Ovary (tissue), 9 donors: ENCODE data around the gene INHA. TPM values are rescaled to one million over a fixed set of nuclear protein-coding genes. Genes with fewer than 3 reads are reported as not detected.

Source experiments
- DNase-seq, 5 donors: peaks; one replicate each; pipeline ENCODE4 v3.0.0-alpha.2; 2019 to 2020
- H3K27ac ChIP-seq, 2 donors: fragments of 200-600 bp; one replicate each; pipeline versions ENCODE4 v1.5.1 to v1.8.0; 2019 to 2022
- H3K27me3 ChIP-seq: fragments of 200-600 bp; one replicate; pipeline ENCODE4 v1.8.0; 2022
- H3K36me3 ChIP-seq: fragments of 200-600 bp; sonication (generic); one replicate; pipeline ENCODE4 v1.5.1; 2019
- H3K4me1 ChIP-seq: one replicate; pipeline ENCODE4 v1.8.1; 2013; ENCODE audit warnings: mild to moderate bottlenecking, moderate library complexity; ENCODE audit not compliant: insufficient read depth
- H3K4me3 ChIP-seq: fragments of 200-600 bp; sonication (generic); one replicate; pipeline ENCODE4 v1.5.1; 2017
- H3K9me3 ChIP-seq, 2 donors: fragments of 200-600 bp in 1 of 2; sonication (generic) in 1 of 2; one replicate each; pipeline versions ENCODE4 v1.5.1 to v1.8.1; 2013 to 2019; ENCODE audit warnings: mild to moderate bottlenecking in 1 of 2, moderate library complexity in 1 of 2
- CTCF ChIP-seq, 3 donors: fragments of 450-650 bp in 2 of 3; fragments of 200-600 bp in 1 of 3; IDR thresholded peaks; one replicate each; pipeline versions ENCODE4 v1.5.1 to v1.8.0; 2016 to 2022; ENCODE audit warnings: antibody characterized with exemption in 3 of 3, mild to moderate bottlenecking in 1 of 3
- EP300 ChIP-seq: sonication (generic); formaldehyde crosslinking; IDR thresholded peaks from one replicate; pipeline ENCODE4 v1.6.1; 2017; ENCODE audit warnings: antibody characterized with exemption
- POLR2A ChIP-seq: fragments of 450-650 bp; IDR thresholded peaks from one replicate; pipeline ENCODE4 v1.6.1; 2017; ENCODE audit warnings: antibody characterized with exemption, mild to moderate bottlenecking, moderate library complexity
- WGBS, 3 donors: extraction: QIAGEN DNeasy Blood & Tissue Kit in 1 of 3; methylation state at CpG; one replicate each; pipeline versions ENCODE4 v1.1.5 to v1.1.7; 2013 to 2017; 5-methylcytosine and 5-hydroxymethylcytosine counted together
- intact Hi-C, 4 donors: fragments of 100-400 bp; cut with DNase I; formaldehyde crosslinking; loops; one replicate each; pipeline versions ENCODE4 v1.11.0 to v1.15.1; 2022 to 2023
- polyA plus RNA-seq, 2 donors: library from polyadenylated mRNA; stranded (reverse); fragments of 200-250 nt in 1 of 2; fragments of 350-450 nt in 1 of 2; fragmentation: Illumina TruSeq in 1 of 2; extraction: RNeasy Lipid Tissue Mini Kit (QIAGEN cat#74804) in 1 of 2; gene quantifications; one replicate each; pipeline ENCODE4 v1.2.3, GENCODE V29; 2013 to 2014
- total RNA-seq, 7 donors: library from RNA; depleted of rRNA in 2 of 7; stranded (reverse); fragments of >200 nt in 2 of 7; fragmentation: NEBNext Ultra II Directional in 3 of 7; extraction: Animal tissue kit (Norgen Biotek cat#: 25700) in 3 of 7; gene quantifications; one replicate each; pipeline versions ENCODE4 v1.1.0 to v1.2.4, GENCODE V29; 2016 to 2023
- donor health status: DM: no; HTN: no; CAD: no; lungs with moderate emphysema.
- donor health status: DM: no; HTN: no; CAD: no.
- donor health status: Bipolar disorder and iron deficiency.
- donor health status: DM: yes; HTN: yes; CAD: no.
- donor health status: DM: no; HTN: no; CAD: no.
- donor health status: DM: yes; HTN: yes; CAD: no.

Gene INHA
- total and polyA plus RNA-seq, 9 donors, result 38.4 to 165 (median 79.4) TPM

GRCh38 chr2:219611306-219611705, 39.2 kb downstream of the INHA start:
- 89 to 91% (median 89%) methylated on average over 9 of the region's 9 CpGs for WGBS, 3 donors
- Histone ChIP-seq H3K4me3 (no peak overlapping the region), H3K27ac (peak overlapping the region; percentile 50 to 95), H3K36me3 (no peaks in the 10 kb centered on the region), H3K27me3 (no peaks in the 10 kb centered on the region), H3K9me3 (no peaks in the 10 kb centered on the region), H3K4me1 (peaks cover 44% of the 10 kb centered on the region)
- intact Hi-C loops, result no loop called here
- DNase-seq, result peak in 1 of 5 donors; percentile 44
- TF ChIP-seq CTCF (IDR thresholded peaks at IDR 0.05) (no peak), EP300 (no peak), POLR2A (no peak)

GRCh38 chr2:219611866-219612576, 39.9 kb downstream of the INHA start:
- Histone ChIP-seq H3K27ac (no peak overlapping the region), H3K9me3 (no peaks in the 10 kb centered on the region), H3K4me3 (no peak overlapping the region), H3K36me3 (no peaks in the 10 kb centered on the region), H3K27me3 (no peaks in the 10 kb centered on the region), H3K4me1 (peaks cover 39% of the 10 kb centered on the region)
- intact Hi-C loops, result no loop called here
- TF ChIP-seq EP300 (no peak), POLR2A (no peak), CTCF (IDR thresholded peaks at IDR 0.05) (no peak)
- 73 to 78% (median 78%) methylated on average over 12 of the region's 12 CpGs for WGBS, 3 donors
- DNase-seq, result no peak

GRCh38 chr2:219612577-219613286, 40.6 kb downstream of the INHA start:
- WGBS, 3 donors, result 88 to 94% (median 90%) methylated on average over 15 of the region's 15 CpGs
- H3K36me3 ChIP-seq, result no peaks in the 10 kb centered on the region
- H3K4me3 ChIP-seq, result no peak overlapping the region
- intact Hi-C loops, result no loop called here
- peak in 2 of 5 donors; percentile 13 to 43 for DNase-seq
- peaks cover 38% of the 10 kb centered on the region for H3K4me1 ChIP-seq
- no peaks in the 10 kb centered on the region for H3K9me3 ChIP-seq
- no peak for TF ChIP-seq CTCF (IDR thresholded peaks at IDR 0.05)
- TF ChIP-seq POLR2A, result no peak
- TF ChIP-seq EP300, result no peak
- no peak overlapping the region for H3K27ac ChIP-seq
- no peaks in the 10 kb centered on the region for H3K27me3 ChIP-seq

GRCh38 chr2:219613461-219614070, 41.5 kb downstream of the INHA start:
- H3K27me3 ChIP-seq, result no peaks in the 10 kb centered on the region
- intact Hi-C loops, result no loop called here
- H3K36me3 ChIP-seq, result no peaks in the 10 kb centered on the region
- no peak overlapping the region for H3K4me3 ChIP-seq
- TF ChIP-seq CTCF (IDR thresholded peaks at IDR 0.05), result no peak
- TF ChIP-seq POLR2A, result no peak
- H3K9me3 ChIP-seq, result no peaks in the 10 kb centered on the region
- 91 to 96% (median 93%) methylated on average over 4 to 11 of the region's 11 CpGs for WGBS, 3 donors
- no peak overlapping the region for H3K27ac ChIP-seq
- peak in 1 of 5 donors; percentile 27 for DNase-seq
- peaks cover 29% of the 10 kb centered on the region for H3K4me1 ChIP-seq
